ENCODE results near the gene FNDC5.

DNA sequence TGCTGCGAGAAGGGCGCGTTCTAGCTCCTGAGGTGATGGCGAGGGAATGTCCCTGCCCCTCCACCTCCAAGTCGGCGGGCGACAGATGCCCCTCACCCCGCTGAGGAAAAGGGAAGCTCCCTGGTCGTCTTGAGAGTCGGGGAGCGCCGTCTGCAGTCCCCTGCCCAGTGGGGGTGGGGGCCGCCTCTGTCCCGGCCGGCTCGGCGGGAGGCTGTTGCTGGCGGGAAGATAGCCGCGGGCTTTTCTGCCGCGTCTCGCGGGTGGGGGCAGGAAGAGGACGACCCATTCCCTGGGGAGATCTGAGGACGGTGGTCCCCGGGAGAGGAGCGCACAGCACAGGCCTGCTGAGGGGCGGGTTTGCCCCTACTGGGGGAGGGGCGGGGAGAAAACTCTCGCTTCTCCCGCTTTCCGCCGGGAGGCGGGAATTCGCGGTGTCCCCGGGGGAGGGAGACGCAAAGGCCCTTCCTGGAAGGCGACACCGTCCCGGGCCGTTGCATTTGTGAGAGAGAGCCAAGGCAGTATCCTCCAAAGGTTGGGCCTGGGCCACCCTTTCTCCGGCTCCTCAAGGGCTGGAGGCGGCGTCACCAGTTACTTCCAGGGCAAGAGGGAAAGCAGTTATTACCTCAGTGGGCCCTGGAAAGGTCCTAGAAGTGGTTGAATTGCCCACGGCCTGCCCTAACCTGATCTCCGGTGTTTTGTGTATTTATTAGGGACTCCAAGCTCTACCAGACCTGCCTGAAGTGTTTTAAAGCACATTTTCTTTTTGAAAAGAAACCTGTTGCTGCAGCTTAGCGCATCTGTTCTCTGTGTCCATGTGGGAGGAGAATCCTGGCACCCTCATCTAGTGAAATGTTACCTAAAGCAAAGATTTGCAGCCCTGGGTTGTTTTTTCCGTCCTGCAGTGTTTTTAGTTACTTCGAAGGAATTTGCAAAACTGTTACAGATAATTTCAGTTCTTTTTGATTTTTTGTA, 52.6 kb downstream of the FNDC5 start:
- TF ChIP-seq, protein P1, sequence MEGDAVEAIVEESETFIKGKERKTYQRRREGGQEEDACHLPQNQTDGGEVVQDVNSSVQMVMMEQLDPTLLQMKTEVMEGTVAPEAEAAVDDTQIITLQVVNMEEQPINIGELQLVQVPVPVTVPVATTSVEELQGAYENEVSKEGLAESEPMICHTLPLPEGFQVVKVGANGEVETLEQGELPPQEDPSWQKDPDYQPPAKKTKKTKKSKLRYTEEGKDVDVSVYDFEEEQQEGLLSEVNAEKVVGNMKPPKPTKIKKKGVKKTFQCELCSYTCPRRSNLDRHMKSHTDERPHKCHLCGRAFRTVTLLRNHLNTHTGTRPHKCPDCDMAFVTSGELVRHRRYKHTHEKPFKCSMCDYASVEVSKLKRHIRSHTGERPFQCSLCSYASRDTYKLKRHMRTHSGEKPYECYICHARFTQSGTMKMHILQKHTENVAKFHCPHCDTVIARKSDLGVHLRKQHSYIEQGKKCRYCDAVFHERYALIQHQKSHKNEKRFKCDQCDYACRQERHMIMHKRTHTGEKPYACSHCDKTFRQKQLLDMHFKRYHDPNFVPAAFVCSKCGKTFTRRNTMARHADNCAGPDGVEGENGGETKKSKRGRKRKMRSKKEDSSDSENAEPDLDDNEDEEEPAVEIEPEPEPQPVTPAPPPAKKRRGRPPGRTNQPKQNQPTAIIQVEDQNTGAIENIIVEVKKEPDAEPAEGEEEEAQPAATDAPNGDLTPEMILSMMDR (IDR thresholded peaks at IDR 0.05) = no peak
- TF ChIP-seq POLR2A (IDR thresholded peaks at IDR 0.05) = peak; percentile 8

Measured in right lobe of liver (tissue), 4 donors.